Lung (tissue), 12 donors: ENCODE data around the gene CD44. TPM values are rescaled to one million over a fixed set of nuclear protein-coding genes. Genes with fewer than 3 reads are reported as not detected.

Experiments
- ATAC-seq: fragments of 200-7000 bp; cut with Tn5 transposase; one replicate; pipeline ENCODE4 v1.9.1; 2020; ENCODE audit warnings: moderate number of reproducible peaks; ENCODE audit not compliant: insufficient read depth, low FRiP score
- DNase-seq, 3 donors: peaks; one replicate each; pipeline ENCODE4 v3.0.0-alpha.2; 2013 to 2017
- H3K27ac ChIP-seq, 2 donors: one replicate each; pipeline ENCODE4 v1.5.1; 2013; ENCODE audit warnings: mild to moderate bottlenecking in 2 of 2, moderate library complexity in 2 of 2, control low read depth in 1 of 2, inconsistent platforms in 1 of 2, low read depth in 1 of 2, low read length in 1 of 2
- H3K27me3 ChIP-seq, 3 donors: one replicate each; pipeline ENCODE4 v1.5.1; 2013; ENCODE audit warnings: low read length in 2 of 3; ENCODE audit not compliant: control insufficient read depth in 3 of 3, insufficient read depth in 3 of 3
- H3K36me3 ChIP-seq, 4 donors: one replicate each; pipeline ENCODE4 v1.5.1; 2013; ENCODE audit warnings: low read length in 4 of 4, mild to moderate bottlenecking in 1 of 4, moderate library complexity in 1 of 4; ENCODE audit not compliant: control insufficient read depth in 4 of 4, insufficient read depth in 4 of 4
- H3K4me1 ChIP-seq, 5 donors: one replicate each; pipeline ENCODE4 v1.5.1; 2013; ENCODE audit warnings: low read length in 5 of 5, mild to moderate bottlenecking in 2 of 5, moderate library complexity in 1 of 5; ENCODE audit not compliant: control insufficient read depth in 5 of 5, insufficient read depth in 5 of 5
- H3K4me3 ChIP-seq: one replicate; pipeline ENCODE4 v1.5.1; 2013; ENCODE audit warnings: mild to moderate bottlenecking, control low read depth, moderate library complexity
- H3K9ac ChIP-seq, 2 donors: one replicate each; pipeline ENCODE4 v1.5.1; 2013; ENCODE audit warnings: low read length in 2 of 2, control low read depth in 1 of 2; ENCODE audit not compliant: insufficient read depth in 1 of 2
- H3K9me3 ChIP-seq, 4 donors: one replicate each; pipeline ENCODE4 v1.5.1; 2013; ENCODE audit warnings: low read length in 3 of 4, mild to moderate bottlenecking in 1 of 4, moderate library complexity in 1 of 4; ENCODE audit not compliant: control insufficient read depth in 4 of 4, insufficient read depth in 3 of 4
- WGBS, 2 donors: extraction: QIAGEN DNeasy Blood & Tissue Kit; methylation state at CpG; one replicate each; pipeline ENCODE4 v1.1.7; 2013; 5-methylcytosine and 5-hydroxymethylcytosine counted together
- polyA plus RNA-seq, 2 donors: library from polyadenylated mRNA; stranded (reverse); fragments of 200-250 nt; gene quantifications; one replicate each; pipeline ENCODE4 v1.2.1, GENCODE V29; 2013
- total RNA-seq, 2 donors: library from RNA; depleted of rRNA in 1 of 2; stranded (reverse); fragments of >200 nt in 1 of 2; gene quantifications; one replicate each; pipeline ENCODE4 v1.2.1, GENCODE V29; 2014 to 2021
- TF ChIP-seq, protein P1 (sequence below): IDR thresholded peaks from 2 replicates; pipeline ENCODE4 v1.5.1; 2012; ENCODE audit warnings: mild to moderate bottlenecking; ENCODE audit errors: control extremely low read depth, extremely low read depth
- donor health status: control.
- donor health status: control.
- donor health status: Bipolar disorder and iron deficiency.
- donor health status: healthy.
- donor health status: DM: yes; HTN: yes; CAD: no.

CD44 gene
- total and polyA plus RNA-seq, 4 donors, result 115 to 636 (median 544) TPM

- peaks cover 0 to 8% (median 4%) of the 10 kb centered on the region in 4 donors for H3K36me3 ChIP-seq
- no peak overlapping the region for H3K9ac ChIP-seq
- TF ChIP-seq, protein P1, sequence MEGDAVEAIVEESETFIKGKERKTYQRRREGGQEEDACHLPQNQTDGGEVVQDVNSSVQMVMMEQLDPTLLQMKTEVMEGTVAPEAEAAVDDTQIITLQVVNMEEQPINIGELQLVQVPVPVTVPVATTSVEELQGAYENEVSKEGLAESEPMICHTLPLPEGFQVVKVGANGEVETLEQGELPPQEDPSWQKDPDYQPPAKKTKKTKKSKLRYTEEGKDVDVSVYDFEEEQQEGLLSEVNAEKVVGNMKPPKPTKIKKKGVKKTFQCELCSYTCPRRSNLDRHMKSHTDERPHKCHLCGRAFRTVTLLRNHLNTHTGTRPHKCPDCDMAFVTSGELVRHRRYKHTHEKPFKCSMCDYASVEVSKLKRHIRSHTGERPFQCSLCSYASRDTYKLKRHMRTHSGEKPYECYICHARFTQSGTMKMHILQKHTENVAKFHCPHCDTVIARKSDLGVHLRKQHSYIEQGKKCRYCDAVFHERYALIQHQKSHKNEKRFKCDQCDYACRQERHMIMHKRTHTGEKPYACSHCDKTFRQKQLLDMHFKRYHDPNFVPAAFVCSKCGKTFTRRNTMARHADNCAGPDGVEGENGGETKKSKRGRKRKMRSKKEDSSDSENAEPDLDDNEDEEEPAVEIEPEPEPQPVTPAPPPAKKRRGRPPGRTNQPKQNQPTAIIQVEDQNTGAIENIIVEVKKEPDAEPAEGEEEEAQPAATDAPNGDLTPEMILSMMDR, result no peak
- no peak overlapping the region for H3K4me3 ChIP-seq
- H3K27ac ChIP-seq, result no peak overlapping the region
- WGBS, 2 donors, result 92 to 93% methylated on average over 3 of the region's 3 CpGs
- no peaks in the 10 kb centered on the region for H3K9me3 ChIP-seq
- ATAC-seq (no peak), DNase-seq (no peak)
- H3K4me1 ChIP-seq, result peaks cover 0 to 16% (median 3%) of the 10 kb centered on the region in 5 donors
- H3K27me3 ChIP-seq, result no peaks in the 10 kb centered on the region
Measured at GRCh38 chr11:35234460-35235156, 95.6 kb downstream of the CD44 start.

- no peak for DNase-seq
- 88 to 92% methylated on average over 2 of the region's 2 CpGs for WGBS, 2 donors
- no peak overlapping the region for H3K4me3 ChIP-seq
- H3K9ac ChIP-seq, result no peak overlapping the region
- peaks cover 0 to 16% (median 3%) of the 10 kb centered on the region in 5 donors for H3K4me1 ChIP-seq
- ATAC-seq, result no peak
- H3K9me3 ChIP-seq, result no peaks in the 10 kb centered on the region
- H3K27ac ChIP-seq, result no peak overlapping the region
- no peaks in the 10 kb centered on the region for H3K27me3 ChIP-seq
- peaks cover 0 to 4% (median under 1%) of the 10 kb centered on the region in 4 donors for H3K36me3 ChIP-seq
- TF ChIP-seq, protein P1, result no peak
Measured at GRCh38 chr11:35235157-35235468, 96.1 kb downstream of the CD44 start.

GRCh38 chr11:35235498-35235897, 96.5 kb downstream of the CD44 start:
- 43 to 54% methylated on average over 1 of the region's 1 CpG for WGBS, 2 donors
- peaks cover 0 to 16% (median 3%) of the 10 kb centered on the region in 5 donors for H3K4me1 ChIP-seq
- H3K27ac ChIP-seq, result no peak overlapping the region

More at GRCh38 chr11:35235498-35235897, 96.5 kb downstream of the CD44 start:
- TF ChIP-seq, protein P1, result no peak
- H3K9me3 ChIP-seq, result no peaks in the 10 kb centered on the region
- H3K36me3 ChIP-seq, result peaks cover 0 to under 1% (median 0%) of the 10 kb centered on the region in 4 donors
- H3K9ac ChIP-seq, result no peak overlapping the region
- no peak overlapping the region for H3K4me3 ChIP-seq
- ATAC-seq, result no peak
- no peak for DNase-seq
- no peaks in the 10 kb centered on the region for H3K27me3 ChIP-seq
